ENCODE measurements around the gene SLC39A7. TPM values are rescaled to one million over a fixed set of nuclear protein-coding genes. Genes with fewer than 3 reads are reported as not detected.

SLC39A7 gene
- total RNA-seq, 2 donors from 2014 or later: 123 to 163 TPM

- H3K9ac ChIP-seq (ENCODE audit: extremely low read depth, low read length, poor library complexity, severe bottlenecking): no peak overlapping the region
- H3K4me3 Mint-ChIP-seq: no peak overlapping the region
- H3K4me1 Mint-ChIP-seq: no peaks in the 10 kb centered on the region
- H3K27ac ChIP-seq (ENCODE audit: low read depth, low read length): no peak overlapping the region
- H3K36me3 Mint-ChIP-seq (ENCODE audit: low read depth): no peaks in the 10 kb centered on the region
- no peaks in the 10 kb centered on the region for H3K36me3 ChIP-seq (ENCODE audit: control insufficient read depth, insufficient read depth, low read length)
- H3K9me3 Mint-ChIP-seq: no peaks in the 10 kb centered on the region
- no peaks in the 10 kb centered on the region for H3K4me1 ChIP-seq (ENCODE audit: control insufficient read depth, insufficient read depth, low read length)
- peaks cover 8% of the 10 kb centered on the region for H3K27me3 ChIP-seq (ENCODE audit: control insufficient read depth, insufficient read depth, low read length, poor library complexity, severe bottlenecking)
- DNase-seq: no peak
- peaks cover 14% of the 10 kb centered on the region for H3K27me3 Mint-ChIP-seq (ENCODE audit: insufficient read depth)
- no peak for TF ChIP-seq CTCF (conservative IDR thresholded peaks at IDR 0.05)
- no peak overlapping the region for H3K27ac Mint-ChIP-seq
- 71 to 84% methylated on average over 2 to 9 of the region's 9 CpGs for WGBS, 2 experiments (ENCODE audit: insufficient coverage in 1 of 2, insufficient read length in 1 of 2)
- H3K4me3 ChIP-seq (ENCODE audit: low read length): no peak overlapping the region
- no peaks in the 10 kb centered on the region for H3K9me3 ChIP-seq (ENCODE audit: control insufficient read depth, low read length)
Observed at GRCh38 chr6:33170176-33171015, 30.3 kb upstream of the SLC39A7 start.

GRCh38 chr6:33171016-33171879 is 29.4 kb upstream of the SLC39A7 start:
- H3K4me1 ChIP-seq (ENCODE audit: control insufficient read depth, insufficient read depth, low read length): no peaks in the 10 kb centered on the region
- 86 to 100% methylated on average over 1 to 10 of the region's 11 CpGs for WGBS, 2 experiments (ENCODE audit: insufficient coverage in 1 of 2, insufficient read length in 1 of 2)
- no peak for DNase-seq

More at GRCh38 chr6:33171016-33171879, 29.4 kb upstream of the SLC39A7 start:
- Mint-ChIP-seq H3K27ac (no peak overlapping the region), H3K4me1 (no peaks in the 10 kb centered on the region), H3K4me3 (no peak overlapping the region), H3K27me3 (ENCODE audit: insufficient read depth) (peaks cover 18% of the 10 kb centered on the region), H3K36me3 (ENCODE audit: low read depth) (no peaks in the 10 kb centered on the region), H3K9me3 (no peaks in the 10 kb centered on the region)
- no peaks in the 10 kb centered on the region for H3K36me3 ChIP-seq (ENCODE audit: control insufficient read depth, insufficient read depth, low read length)
- H3K9me3 ChIP-seq (ENCODE audit: control insufficient read depth, low read length): no peaks in the 10 kb centered on the region
- TF ChIP-seq CTCF (conservative IDR thresholded peaks at IDR 0.05): no peak
- H3K4me3 ChIP-seq (ENCODE audit: low read length): no peak overlapping the region
- H3K27ac ChIP-seq (ENCODE audit: low read depth, low read length): no peak overlapping the region
- peaks cover 12% of the 10 kb centered on the region for H3K27me3 ChIP-seq (ENCODE audit: control insufficient read depth, insufficient read depth, low read length, poor library complexity, severe bottlenecking)
- H3K9ac ChIP-seq (ENCODE audit: extremely low read depth, low read length, poor library complexity, severe bottlenecking): no peak overlapping the region

Measured in endodermal cell (in vitro differentiated cells).